Endodermal cell (in vitro differentiated cells): ENCODE results near the gene RAB15. TPM values are rescaled to one million over a fixed set of nuclear protein-coding genes. Genes with fewer than 3 reads are reported as not detected.

Experiments
- DNase-seq: peaks from one replicate; pipeline ENCODE4 v3.0.0-alpha.2; 2017
- H3K27ac ChIP-seq: 2 replicates; pipeline ENCODE4 v1.5.1; 2013; ENCODE audit warnings: mild to moderate bottlenecking, low read depth, low read length, moderate library complexity
- H3K27me3 ChIP-seq: 2 replicates; pipeline ENCODE4 v1.6.1; 2013; ENCODE audit warnings: mild to moderate bottlenecking, low read length, moderate library complexity; ENCODE audit not compliant: insufficient read depth, control insufficient read depth, poor library complexity, severe bottlenecking
- H3K36me3 ChIP-seq: 2 replicates; pipeline ENCODE4 v1.7.0; 2013; ENCODE audit warnings: mild to moderate bottlenecking, low read length, moderate library complexity; ENCODE audit not compliant: control insufficient read depth, insufficient read depth
- H3K4me1 ChIP-seq: one replicate; pipeline ENCODE4 v1.7.0; 2013; ENCODE audit warnings: low read length; ENCODE audit not compliant: control insufficient read depth, insufficient read depth
- H3K4me3 ChIP-seq: 2 replicates; pipeline ENCODE4 v1.5.1; 2013; ENCODE audit warnings: mild to moderate bottlenecking, low read length, moderate library complexity
- H3K9ac ChIP-seq: 2 replicates; pipeline ENCODE4 v1.6.1; 2013; ENCODE audit warnings: mild to moderate bottlenecking, low read length, moderate library complexity; ENCODE audit not compliant: poor library complexity, severe bottlenecking; ENCODE audit errors: extremely low read depth
- H3K9me3 ChIP-seq: 2 replicates; pipeline ENCODE4 v1.6.1; 2013; ENCODE audit warnings: mild to moderate bottlenecking, low read length, moderate library complexity; ENCODE audit not compliant: control insufficient read depth
- H3K27ac Mint-ChIP-seq: 2 replicates; pipeline ENCODE4 v1.8.0; 2020; ENCODE audit warnings: mixed read lengths
- H3K27me3 Mint-ChIP-seq: 2 replicates; pipeline ENCODE4 v1.8.0; 2021; ENCODE audit warnings: mild to moderate bottlenecking, mixed read lengths; ENCODE audit not compliant: insufficient read depth
- H3K36me3 Mint-ChIP-seq: 2 replicates; pipeline ENCODE4 v1.8.0; 2020; ENCODE audit warnings: low read depth, mixed read lengths
- H3K4me1 Mint-ChIP-seq: 2 replicates; pipeline ENCODE4 v1.8.0; 2020; ENCODE audit warnings: mixed read lengths
- H3K4me3 Mint-ChIP-seq: 2 replicates; pipeline ENCODE4 v1.8.0; 2020; ENCODE audit warnings: mild to moderate bottlenecking, moderate library complexity, mixed read lengths
- H3K9me3 Mint-ChIP-seq: 2 replicates; pipeline ENCODE4 v1.8.0; 2020; ENCODE audit warnings: mild to moderate bottlenecking, mixed read lengths
- WGBS, 2 experiments: methylation state at CpG; one replicate each; pipeline versions ENCODE4 v1.1.5 to v1.1.7; 2013; ENCODE audit warnings: missing lambda C conversion rate in 2 of 2, mixed read lengths in 1 of 2; ENCODE audit not compliant: insufficient coverage in 1 of 2, insufficient read length in 1 of 2; 5-methylcytosine and 5-hydroxymethylcytosine counted together
- total RNA-seq, 2 donors: library from RNA; stranded (reverse); fragmentation: NEBNext Ultra II Directional in 1 of 2; extraction: Animal tissue kit (Norgen Biotek cat#: 25700) in 1 of 2; gene quantifications; 2 replicates in 1 of 2; 3 replicates in 1 of 2; pipeline ENCODE4 v1.2.1, GENCODE V29; 2021
- TF ChIP-seq, protein P1 (sequence below): fragments of 200-600 bp; sonication (generic); conservative IDR thresholded peaks from 2 replicates; pipeline ENCODE4 v1.5.0; 2021; ENCODE audit warnings: antibody characterized with exemption, mild to moderate bottlenecking

The RAB15 gene
- total RNA-seq, 2 donors from 2014 or later: 48.7 to 77.2 TPM

DNA sequence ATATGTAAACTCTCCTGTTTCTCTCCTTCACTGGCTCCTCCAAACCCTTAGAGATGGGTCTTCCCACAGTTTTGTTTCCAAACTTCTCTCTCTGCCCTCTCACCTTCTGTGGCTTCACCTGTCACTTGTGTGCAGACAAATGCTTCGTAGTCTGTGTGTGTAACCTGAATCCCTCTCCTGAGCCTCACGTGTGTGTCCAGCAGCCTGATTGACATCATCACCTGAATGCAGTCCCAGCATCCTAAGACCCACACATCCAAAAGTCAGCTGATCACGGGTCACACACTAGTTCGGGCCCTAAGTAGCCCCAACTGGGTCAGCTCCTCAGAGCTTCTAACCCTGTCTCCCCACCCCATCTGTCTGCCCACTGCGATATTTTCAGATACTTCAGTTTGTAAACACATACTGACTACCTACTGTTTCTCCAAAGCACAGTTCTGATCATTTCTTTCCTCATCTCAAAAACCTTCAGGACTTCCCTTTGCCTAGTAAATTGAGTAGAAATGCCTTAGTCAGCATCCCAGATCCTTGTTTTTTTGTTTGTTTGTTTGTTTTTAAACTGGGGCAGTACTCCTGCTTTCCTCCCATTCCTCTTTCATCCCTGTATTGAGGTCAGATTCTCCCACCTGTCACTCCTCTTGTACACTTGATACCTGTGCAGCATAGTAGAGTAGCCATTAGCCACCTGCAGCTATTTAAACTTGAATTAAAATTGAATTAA lies 38.2 kb upstream of the RAB15 start:
- H3K9me3 Mint-ChIP-seq: no peaks in the 10 kb centered on the region
- no peak overlapping the region for H3K27ac Mint-ChIP-seq
- Histone ChIP-seq H3K27me3 (no peaks in the 10 kb centered on the region), H3K9me3 (no peaks in the 10 kb centered on the region), H3K36me3 (peaks cover 22% of the 10 kb centered on the region), H3K4me3 (no peak overlapping the region), H3K4me1 (no peaks in the 10 kb centered on the region), H3K9ac (no peak overlapping the region), H3K27ac (no peak overlapping the region)
- TF ChIP-seq, protein P1, sequence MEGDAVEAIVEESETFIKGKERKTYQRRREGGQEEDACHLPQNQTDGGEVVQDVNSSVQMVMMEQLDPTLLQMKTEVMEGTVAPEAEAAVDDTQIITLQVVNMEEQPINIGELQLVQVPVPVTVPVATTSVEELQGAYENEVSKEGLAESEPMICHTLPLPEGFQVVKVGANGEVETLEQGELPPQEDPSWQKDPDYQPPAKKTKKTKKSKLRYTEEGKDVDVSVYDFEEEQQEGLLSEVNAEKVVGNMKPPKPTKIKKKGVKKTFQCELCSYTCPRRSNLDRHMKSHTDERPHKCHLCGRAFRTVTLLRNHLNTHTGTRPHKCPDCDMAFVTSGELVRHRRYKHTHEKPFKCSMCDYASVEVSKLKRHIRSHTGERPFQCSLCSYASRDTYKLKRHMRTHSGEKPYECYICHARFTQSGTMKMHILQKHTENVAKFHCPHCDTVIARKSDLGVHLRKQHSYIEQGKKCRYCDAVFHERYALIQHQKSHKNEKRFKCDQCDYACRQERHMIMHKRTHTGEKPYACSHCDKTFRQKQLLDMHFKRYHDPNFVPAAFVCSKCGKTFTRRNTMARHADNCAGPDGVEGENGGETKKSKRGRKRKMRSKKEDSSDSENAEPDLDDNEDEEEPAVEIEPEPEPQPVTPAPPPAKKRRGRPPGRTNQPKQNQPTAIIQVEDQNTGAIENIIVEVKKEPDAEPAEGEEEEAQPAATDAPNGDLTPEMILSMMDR: no peak
- no peak overlapping the region for H3K4me3 Mint-ChIP-seq
- H3K4me1 Mint-ChIP-seq: no peaks in the 10 kb centered on the region
- WGBS, 2 experiments: 92 to 100% methylated on average over 3 to 5 of the region's 5 CpGs
- no peak for DNase-seq
- no peaks in the 10 kb centered on the region for H3K27me3 Mint-ChIP-seq
- H3K36me3 Mint-ChIP-seq: peaks cover 15% of the 10 kb centered on the region

DNA sequence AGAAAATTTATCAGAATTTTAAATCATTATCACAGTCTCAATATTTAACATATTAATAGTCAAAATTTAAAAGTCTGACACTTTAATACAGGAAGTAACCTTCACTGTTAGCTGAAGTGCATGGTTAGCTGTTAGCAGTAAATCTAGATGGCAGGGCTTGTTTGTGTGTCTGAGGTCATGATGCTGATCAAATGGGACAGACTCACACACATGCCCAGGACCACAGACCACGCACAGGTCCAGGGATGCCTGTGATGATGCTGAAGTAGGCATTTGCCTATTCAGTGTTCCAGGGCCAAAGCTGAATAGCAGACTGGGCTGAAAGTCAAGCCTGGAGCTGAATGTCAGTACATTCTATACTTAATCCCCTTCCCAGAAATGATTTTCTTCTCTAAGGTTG lies 35.1 kb upstream of the RAB15 start:
- no peak overlapping the region for H3K4me3 Mint-ChIP-seq
- H3K9me3 Mint-ChIP-seq: no peaks in the 10 kb centered on the region
- TF ChIP-seq, protein P1: no peak
- Histone ChIP-seq H3K27ac (no peak overlapping the region), H3K9ac (no peak overlapping the region), H3K4me3 (no peak overlapping the region), H3K27me3 (no peaks in the 10 kb centered on the region), H3K36me3 (peaks cover 6% of the 10 kb centered on the region), H3K4me1 (no peaks in the 10 kb centered on the region), H3K9me3 (no peaks in the 10 kb centered on the region)
- H3K4me1 Mint-ChIP-seq: peaks cover 11% of the 10 kb centered on the region
- H3K27ac Mint-ChIP-seq: no peak overlapping the region
- peaks cover 11% of the 10 kb centered on the region for H3K36me3 Mint-ChIP-seq
- 96 to 100% methylated on average over 1 of the region's 1 CpG for WGBS, 2 experiments
- DNase-seq: no peak
- H3K27me3 Mint-ChIP-seq: no peaks in the 10 kb centered on the region

DNA sequence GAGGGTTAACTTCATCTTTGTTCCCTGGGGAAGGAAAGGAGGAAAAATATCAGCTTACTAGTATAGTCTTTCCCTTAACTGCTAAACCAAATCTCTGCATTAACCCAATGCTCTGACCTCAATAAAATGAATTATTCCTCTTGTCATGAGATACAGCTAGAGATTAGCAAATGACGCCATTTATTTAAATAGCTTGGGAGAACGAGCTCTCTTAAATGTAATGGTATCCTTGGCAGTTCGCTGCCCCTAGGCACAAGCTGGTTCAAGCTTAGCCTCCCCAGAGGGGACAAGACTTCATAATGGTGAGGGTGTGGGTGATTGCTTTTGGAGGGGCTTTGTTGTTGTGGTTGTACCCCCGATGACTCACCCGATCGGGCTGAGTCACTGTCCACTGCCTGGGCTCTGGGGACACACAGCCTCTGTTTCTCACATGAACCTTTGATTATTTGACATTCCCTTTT lies 34.2 kb upstream of the RAB15 start:
- Mint-ChIP-seq H3K4me3 (no peak overlapping the region), H3K36me3 (peaks cover 11% of the 10 kb centered on the region), H3K27ac (no peak overlapping the region), H3K9me3 (no peaks in the 10 kb centered on the region), H3K27me3 (no peaks in the 10 kb centered on the region), H3K4me1 (peaks cover 11% of the 10 kb centered on the region)
- peaks cover 4% of the 10 kb centered on the region for H3K36me3 ChIP-seq
- H3K27ac ChIP-seq: no peak overlapping the region
- WGBS, 2 experiments: 85 to 90% methylated on average over 4 to 6 of the region's 6 CpGs
- H3K9me3 ChIP-seq: no peaks in the 10 kb centered on the region
- DNase-seq: no peak
- no peak overlapping the region for H3K9ac ChIP-seq
- H3K4me3 ChIP-seq: no peak overlapping the region
- TF ChIP-seq, protein P1: no peak
- no peaks in the 10 kb centered on the region for H3K27me3 ChIP-seq
- no peaks in the 10 kb centered on the region for H3K4me1 ChIP-seq
